GM19193 (cell line): Measurements from ENCODE around the gene CEBPA.

Experiments used
- POLR2A ChIP-seq: IDR thresholded peaks from 4 replicates; pipeline ENCODE4 v1.6.1; 2011; ENCODE audit not compliant: insufficient read depth, insufficient read length; ENCODE audit errors: extremely low read depth

Gene CEBPA

GRCh38 chr19:33259539-33259938 lies 42.8 kb downstream of the CEBPA start:
- no peak for TF ChIP-seq POLR2A

- TF ChIP-seq POLR2A = no peak
Observed at GRCh38 chr19:33257828-33258227, 44.5 kb downstream of the CEBPA start.

- TF ChIP-seq POLR2A = no peak
Observed at GRCh38 chr19:33256261-33256660, 46.1 kb downstream of the CEBPA start.

- TF ChIP-seq POLR2A = no peak
Observed at GRCh38 chr19:33255781-33256180, 46.6 kb downstream of the CEBPA start.

- TF ChIP-seq POLR2A = no peak
Observed at GRCh38 chr19:33254245-33254824, 48.0 kb downstream of the CEBPA start.

- no peak for TF ChIP-seq POLR2A
Observed at GRCh38 chr19:33252971-33253370, 49.4 kb downstream of the CEBPA start.

- TF ChIP-seq POLR2A = no peak
Observed at GRCh38 chr19:33252418-33252962, 49.8 kb downstream of the CEBPA start.

GRCh38 chr19:33251526-33252090 lies 50.7 kb downstream of the CEBPA start:
- no peak for TF ChIP-seq POLR2A

- TF ChIP-seq POLR2A = no peak
Observed at GRCh38 chr19:33251076-33251475, 51.3 kb downstream of the CEBPA start.

- no peak for TF ChIP-seq POLR2A
Observed at GRCh38 chr19:33250500-33250899, 51.8 kb downstream of the CEBPA start.
